Stimulated activated CD4-positive, alpha-beta T cell treated with anti-CD3 and anti-CD28 coated beads, Interleukin-4, amount 100 ng/mL, for 24 hours (primary cell): ENCODE measurements around the gene MAPKBP1.

Experiments
- DNase-seq: peaks from one replicate; pipeline ENCODE4 v3.0.0-alpha.2; 2020

The MAPKBP1 gene

DNA sequence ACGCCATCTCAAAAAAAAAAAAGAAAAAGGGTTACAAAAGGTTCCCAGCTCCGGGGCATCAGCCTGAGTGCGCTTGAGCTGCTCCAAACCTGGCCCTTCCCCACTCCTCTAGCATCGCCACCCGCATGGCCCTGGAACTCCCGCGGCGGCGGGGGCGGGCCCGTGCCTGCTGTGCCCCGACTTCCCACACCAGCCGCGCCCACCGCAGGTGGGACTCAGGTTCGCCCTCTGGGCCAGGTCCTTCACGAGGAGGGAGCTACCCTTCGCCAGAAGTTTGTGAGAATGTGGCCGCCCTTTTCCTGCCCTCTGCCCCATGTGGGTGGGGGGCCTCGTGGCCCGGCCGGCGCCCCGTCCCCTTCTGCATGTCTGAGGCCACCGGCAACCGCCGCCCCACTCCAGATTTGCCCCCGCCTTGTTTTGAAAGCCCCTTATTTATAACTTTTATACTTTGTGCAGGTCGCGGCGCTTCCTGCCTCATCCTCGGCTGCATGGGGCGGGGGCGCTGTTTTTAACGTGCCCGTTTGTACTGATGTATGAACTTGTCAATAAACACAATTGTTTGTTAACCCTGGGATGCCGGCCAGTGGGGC, 53.1 kb downstream of the MAPKBP1 start:
- peak; percentile 21 for DNase-seq

DNA sequence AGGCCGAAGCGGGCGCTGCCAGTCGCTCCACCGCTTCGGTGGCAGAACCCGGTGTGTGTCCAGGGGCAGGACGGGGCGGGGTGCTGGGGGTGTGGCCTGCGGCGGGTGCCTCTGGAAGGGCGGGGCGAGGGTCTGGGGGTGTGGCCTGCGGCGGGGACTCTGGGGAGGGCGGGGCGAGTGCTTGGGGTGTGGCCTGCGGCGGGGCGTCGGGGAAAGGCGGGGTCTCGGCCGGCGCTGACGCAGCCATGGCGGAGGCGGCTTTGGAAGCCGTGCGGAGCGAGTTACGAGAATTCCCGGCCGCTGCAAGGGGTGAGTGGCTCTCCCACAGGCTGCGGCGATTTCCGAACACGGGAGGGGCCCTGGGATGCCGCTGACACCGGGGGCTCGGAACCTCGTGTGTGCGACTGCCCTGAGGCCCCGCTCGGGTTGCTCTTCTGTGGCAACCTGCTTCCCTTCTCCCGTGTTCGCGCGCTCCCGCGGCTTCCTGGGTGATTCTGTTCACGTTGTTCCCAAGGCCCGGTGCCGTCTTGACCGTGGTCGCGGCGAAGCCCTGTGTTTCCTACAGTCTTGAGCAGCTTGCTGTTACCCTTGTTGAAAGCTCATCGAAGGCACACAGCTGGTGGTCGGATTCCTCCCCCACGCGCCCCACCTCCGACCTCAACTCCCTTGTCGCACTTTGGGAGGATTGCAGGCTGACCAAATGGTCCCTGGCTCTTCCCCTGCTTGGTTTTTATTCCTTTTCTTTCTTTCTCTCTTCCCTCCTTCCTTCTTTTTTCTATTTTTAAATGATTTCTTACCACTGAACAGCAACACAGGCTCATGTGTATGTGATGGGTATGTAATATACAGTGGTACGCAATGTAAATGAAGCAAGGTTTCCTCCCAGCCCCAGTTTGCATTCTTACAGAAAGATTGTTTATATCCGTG, 53.9 kb downstream of the MAPKBP1 start, which contains the start of gene JMJD7:
Gene JMJD7, plus strand, starts transcription at position 213 of the 927 bp plus-strand sequence. Its CDS starts 33 bp downstream, at position 246.
- DNase-seq = peak; percentile 96

DNA sequence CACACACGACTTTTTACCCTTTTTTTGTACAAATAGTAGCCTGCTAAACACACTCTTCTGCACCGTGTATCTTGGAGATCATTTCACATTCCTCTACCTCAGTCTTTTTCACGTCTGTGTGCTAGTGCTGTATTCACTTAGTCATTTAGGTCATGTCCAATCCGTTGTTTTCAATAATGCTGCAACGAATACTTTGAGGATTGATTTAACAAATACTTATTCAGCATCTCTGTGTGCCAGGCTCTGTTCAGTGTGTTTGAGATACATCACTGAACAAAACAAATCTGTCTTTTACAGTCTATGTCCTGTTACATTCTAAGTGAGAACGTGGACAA, 54.5 kb downstream of the MAPKBP1 start:
- no peak for DNase-seq

DNA sequence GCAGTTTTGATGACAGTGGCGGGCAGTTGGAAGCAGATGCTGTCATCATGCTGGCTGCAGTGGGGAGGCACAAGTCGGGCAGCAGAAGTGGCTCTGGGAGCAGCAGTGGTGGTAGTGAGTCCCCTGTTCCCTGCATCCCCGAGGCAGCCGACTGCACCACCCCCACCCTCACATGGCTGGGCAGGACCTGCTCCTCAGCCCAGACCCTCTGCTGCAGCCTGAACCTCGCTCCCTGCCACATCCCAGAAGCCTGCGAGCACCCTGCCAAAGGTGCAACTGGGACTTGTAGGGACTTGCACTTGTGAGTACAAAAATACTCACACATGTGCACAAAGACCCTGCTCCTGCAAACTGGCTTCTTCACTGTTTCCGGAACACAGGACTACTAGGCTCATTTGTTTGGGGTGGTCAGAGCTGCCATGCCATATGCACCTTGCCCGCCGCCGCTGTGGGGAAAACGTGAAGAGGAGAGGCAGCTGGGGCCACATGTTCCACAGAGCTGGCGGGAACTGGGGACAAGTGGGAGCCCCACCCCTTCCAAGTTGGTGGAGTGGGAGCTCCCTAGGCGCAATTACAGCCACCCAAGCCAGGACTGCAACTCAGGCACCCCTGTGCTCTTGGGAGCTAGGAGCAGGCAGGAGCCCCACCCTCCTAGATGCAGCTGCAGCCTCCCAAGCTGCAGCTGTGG, 55.8 kb downstream of the MAPKBP1 start:
- DNase-seq = no peak

DNA sequence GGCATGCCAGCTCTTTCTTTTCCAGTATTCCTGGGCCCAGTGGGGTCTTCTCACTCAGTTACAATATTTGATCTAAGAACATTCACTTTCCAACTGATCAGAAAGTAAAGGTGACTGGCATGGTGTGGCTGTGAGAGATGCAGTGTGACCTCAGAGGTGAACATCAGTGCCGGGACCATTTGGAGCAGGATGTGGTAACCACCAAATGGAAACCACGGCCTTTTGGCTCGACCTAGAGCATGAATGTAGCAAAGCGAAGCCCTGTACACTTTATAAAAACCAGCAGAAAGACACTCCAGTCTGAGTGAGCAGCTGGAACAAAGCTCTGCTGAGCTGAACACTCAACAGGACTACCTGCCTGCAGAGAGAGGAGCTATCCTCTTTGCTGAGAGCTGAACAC, 57.0 kb downstream of the MAPKBP1 start:
- peak; percentile 33 for DNase-seq

DNA sequence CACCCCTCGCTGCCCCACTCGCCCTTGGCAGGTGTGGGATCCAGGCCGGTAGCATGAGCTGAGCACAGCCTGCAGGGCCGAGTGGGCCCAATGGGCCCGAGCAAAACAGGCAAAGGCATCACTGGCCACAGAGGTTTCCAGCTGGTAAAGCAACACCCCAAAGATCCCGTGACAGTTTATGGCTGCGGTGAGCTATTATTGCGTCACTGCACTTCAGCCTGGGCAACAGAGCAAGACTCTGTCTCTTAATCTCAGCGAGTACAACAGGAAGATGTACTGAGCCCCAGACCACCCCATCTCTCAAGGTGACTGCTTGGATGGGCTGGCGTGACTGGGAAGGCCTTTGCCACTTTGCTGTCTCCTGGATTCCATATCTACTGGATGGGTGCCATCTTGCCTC, 57.9 kb downstream of the MAPKBP1 start:
- DNase-seq = no peak

DNA sequence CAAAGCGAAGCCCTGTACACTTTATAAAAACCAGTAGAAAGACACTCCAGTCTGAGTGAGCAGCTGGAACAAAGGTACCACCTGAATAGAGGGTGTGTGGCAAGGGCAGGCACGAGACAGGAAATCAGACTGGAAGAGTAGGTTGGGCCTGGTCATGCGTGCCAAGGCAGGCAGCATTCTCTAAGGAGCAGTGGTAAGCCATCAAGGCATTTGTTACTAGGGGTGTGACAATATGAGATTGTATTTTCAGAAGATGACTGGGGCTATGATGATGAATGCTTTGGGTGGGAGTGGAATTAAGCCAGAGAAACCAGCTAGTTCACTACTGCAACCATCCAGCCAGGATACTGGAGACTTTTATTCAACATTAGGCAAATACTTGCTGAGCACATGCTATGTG, 58.6 kb downstream of the MAPKBP1 start:
- DNase-seq = peak; percentile 8

DNA sequence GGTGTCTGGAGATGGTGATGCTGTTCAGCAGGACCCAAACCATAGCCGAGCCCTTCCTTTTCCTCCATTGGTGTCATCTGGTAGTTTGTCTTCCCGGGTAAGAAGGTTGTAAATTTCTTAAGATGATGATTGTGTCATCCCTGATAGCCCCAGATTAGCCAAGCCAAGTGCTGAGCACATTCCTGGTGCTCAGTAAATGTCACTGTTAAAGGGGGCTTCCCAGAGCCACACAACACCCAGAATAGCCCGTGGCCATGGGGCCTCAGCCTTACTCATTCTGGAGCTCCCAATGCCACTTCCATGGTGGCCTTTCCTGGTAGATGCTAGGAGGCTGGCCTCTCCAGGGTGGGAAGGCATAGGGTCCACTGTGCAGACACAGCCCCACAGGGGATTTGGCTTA, 59.8 kb downstream of the MAPKBP1 start:
- no peak for DNase-seq

DNA sequence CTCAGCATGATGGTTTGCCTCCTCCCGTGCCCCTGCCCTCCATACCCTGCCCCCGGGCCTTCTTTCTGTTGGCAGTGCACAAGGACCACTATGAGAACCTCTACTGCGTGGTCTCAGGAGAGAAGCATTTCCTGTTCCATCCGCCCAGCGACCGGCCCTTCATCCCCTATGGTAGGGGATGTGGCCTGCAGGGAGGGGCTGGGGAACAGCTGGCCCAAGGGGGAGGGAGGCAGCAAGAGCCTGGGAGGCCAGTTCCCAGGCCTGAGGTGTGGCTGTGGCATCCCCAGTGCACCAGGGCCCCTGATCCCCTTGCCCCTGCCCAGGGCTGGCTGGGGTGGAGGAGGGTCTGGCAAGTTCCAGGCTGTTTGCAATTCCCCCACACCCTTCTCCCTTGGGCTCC, 61.8 kb downstream of the MAPKBP1 start:
- no peak for DNase-seq

DNA sequence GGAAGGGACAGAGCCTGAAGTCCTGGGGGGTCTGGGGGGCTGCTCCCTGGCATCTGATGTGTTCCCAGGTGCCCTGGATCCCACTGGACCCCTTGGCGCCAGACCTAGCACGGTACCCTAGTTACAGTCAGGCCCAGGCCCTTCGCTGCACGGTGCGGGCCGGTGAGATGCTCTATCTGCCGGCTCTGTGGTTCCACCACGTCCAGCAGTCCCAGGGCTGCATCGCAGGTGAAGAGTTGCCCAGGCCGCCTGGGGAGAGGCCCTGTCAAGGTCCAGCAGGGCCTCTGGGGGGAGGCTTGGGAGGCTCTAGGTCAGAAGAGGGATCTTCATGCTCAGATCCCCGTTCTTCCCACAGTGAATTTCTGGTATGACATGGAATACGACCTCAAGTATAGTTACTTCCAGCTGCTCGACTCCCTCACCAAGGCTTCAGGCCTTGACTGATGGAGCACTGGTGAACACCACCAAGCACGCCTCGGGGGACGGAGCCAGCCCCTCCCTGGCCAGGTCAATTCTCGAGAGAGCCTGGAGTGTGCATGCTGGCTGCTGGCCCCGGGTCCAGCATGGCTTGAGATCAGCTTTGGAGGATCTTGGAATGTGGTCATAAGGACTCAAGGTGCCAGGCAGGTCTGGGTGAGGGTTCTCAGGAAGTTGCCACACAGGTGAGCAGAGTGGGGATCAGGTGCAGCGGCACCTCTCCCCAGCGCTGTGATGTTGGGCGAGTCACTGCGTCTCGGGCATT, 62.6 kb downstream of the MAPKBP1 start:
- no peak for DNase-seq

DNA sequence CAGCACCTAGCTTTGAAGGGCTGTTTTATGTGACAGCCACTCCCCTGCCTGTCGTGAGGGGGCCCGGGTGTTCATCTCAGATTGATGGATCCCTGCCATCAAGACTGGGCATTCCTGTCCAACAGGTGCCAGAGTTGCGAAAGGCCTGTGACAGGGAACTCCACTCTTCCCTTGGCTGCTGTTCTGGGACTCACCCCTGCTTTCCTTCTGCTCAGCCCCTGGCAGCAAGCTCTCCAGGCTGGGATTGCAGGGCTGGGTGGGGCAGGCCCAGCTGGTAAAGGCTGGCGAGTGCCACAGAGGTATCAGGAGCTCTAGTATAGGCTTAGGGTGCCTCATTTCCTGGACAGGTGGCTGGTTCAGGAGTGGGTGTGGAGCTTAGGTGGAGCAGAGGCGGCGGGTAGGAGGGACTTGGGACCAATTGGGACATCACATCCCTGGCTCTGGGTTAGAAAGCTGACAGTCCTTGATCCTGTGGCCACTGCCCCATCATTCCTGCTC, 64.2 kb downstream of the MAPKBP1 start, which contains the start of gene PLA2G4B:
Gene PLA2G4B, plus strand, starts transcription at position 448 of the 498 bp plus-strand sequence. CDS start 67 bp downstream, outside the sequence.
- DNase-seq = no peak

DNA sequence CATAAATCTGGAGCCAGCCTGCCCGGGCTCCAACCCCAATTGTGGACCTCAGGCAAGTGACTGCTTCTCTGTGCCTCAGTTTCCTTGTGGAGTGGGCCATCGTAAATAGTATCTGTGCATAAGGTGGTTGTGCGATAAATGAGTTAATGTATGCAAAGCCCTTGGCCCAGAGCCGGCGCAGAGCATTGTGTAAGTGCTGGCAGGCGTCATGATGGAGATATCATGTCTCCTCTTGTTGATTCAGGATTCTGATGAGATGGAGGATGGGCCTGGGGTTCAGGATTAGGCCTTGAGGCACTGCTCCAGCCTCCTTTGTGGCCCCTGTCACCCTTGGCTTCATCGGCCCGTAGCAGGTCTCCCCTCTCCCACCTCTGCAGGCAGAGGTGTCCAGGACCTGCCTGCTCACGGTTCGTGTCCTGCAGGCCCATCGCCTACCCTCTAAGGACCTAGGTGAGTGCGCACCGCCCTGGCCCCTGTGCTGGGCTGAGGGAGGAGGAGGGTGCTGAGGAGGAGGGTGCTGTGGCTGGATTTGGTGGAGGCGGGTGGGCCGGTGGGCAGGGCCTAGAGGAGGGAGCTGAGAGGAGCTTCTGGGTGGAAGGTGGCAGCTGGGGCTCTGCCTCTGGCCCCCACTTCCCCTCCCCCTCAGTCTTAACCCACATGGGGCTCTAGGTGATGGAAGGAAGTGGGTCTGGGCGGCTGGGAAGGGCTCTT, 65.7 kb downstream of the MAPKBP1 start:
- no peak for DNase-seq

DNA sequence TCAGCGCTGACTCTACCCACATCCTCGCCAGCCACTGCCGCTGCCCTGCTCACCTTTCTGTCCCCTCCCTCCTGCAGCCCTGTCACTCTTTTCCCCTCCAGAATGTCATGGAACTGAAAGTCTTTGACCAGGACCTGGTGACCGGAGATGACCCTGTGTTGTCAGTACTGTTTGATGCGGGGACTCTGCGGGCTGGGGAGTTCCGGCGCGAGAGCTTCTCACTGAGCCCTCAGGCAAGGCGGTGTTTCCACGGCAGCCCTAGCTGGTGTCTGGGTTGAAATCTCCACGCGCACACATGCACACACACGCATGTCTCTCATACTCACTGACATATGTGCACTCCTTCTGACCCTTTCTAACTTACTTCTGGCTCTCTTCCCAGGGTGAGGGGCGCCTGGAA, 66.4 kb downstream of the MAPKBP1 start:
- DNase-seq = no peak

DNA sequence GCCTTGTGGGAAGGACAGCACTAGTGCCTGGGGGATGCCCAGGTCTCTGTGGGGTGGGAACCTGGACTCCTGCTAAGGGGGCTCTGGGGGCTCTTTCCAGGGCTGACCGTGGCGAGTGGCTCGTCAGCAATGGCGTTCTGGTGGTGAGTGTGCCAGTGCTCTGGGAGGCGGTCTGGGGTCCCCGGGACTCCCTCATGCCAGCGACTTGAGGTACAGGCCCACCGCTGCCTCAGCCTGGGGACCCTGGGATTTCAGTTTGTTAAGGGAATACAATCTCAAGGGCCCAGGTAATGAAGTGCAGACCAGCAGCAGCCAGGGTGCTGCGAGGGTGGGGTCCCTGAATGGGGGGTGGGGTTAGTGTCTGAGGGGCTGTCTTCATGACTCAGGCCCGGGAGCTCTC, 66.8 kb downstream of the MAPKBP1 start:
- DNase-seq = no peak

DNA sequence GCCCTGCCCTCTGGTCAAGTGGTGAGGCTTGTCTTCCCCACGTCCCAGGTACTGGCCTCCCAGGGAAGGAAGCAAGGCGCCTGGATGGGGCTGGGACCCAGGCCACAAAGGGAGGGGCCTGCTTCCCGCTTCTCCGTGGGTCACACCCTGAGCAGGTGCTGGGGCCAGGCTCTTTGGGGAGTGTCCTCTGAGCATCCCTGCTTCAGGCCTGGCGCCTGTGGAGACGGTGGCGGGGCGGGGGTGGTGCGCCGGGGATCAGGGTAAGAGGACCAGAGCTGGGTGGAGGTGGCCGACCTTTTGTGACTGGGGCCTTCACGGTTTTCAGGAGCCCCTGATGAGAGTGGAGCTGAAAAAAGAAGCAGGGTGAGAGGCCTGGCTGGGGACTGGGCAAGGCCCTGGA, 67.9 kb downstream of the MAPKBP1 start:
- no peak for DNase-seq

DNA sequence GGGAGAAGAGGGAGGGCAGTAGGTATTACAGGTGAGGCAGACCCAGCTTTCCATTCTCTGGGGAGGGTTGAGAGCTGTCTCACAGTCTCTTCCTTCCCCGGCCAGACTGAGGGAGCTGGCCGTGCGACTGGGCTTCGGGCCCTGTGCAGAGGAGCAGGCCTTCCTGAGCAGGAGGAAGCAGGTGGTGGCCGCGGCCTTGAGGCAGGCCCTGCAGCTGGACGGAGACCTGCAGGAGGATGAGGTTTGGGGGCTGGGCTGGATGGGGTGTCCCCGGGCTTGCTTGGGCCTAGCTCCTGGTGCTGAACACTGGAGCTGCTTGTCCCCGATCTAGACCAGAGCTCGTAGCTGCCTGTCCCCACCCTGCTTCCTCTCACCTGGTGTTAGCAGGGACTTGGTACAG, 69.3 kb downstream of the MAPKBP1 start:
- no peak for DNase-seq

DNA sequence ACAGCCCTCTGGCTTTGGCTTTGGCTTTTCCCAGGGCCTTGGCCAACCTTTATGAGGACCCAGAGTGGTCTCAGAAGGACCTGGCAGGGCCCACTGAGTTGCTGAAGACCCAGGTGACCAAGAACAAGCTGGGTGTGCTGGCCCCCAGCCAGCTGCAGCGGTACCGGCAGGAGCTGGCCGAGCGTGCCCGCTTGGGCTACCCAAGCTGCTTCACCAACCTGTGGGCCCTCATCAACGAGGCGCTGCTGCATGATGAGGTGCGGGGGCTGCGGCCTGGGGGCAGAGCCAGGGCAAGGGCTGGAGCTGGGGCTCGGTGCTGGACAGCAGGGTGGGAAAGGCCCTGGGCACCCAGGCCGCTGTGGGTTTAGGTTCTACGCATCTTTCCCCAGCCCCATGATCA, 70.5 kb downstream of the MAPKBP1 start:
- DNase-seq = no peak

DNA sequence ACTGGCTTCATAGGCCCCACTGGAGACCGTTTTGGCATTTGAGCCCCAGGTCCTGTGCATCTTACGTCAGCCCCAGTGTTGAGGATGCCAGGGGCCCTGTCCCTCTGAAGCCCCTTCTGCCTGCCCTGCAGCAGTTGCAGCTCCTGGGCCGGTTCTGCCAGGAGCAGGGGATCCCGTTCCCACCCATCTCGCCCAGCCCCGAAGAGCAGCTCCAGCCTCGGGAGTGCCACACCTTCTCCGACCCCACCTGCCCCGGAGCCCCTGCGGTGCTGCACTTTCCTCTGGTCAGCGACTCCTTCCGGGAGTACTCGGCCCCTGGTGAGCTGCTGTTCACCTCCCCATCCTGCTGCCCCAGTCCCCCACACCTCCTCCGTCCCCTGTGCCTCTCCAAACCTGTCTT, 72.9 kb downstream of the MAPKBP1 start:
- DNase-seq = no peak

DNA sequence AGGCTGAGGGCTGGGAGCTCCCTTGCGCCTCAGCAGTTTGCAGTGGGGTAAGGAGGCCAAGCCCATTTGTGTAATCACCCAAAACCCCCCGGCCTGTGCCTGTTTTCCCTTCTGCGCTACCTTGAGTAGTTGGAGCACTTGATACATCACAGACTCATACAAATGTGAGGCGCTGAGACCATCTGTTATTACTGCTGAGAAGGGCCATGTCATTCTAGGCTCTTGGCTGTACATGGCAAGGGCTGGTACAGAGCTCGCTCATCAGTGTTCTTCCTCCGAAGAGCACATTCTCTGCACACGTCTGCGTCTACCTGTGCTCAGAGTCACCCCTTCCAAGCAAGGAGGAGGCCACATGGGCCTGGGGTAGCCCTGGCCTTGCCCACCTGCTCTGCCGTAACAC, 73.7 kb downstream of the MAPKBP1 start:
- DNase-seq = no peak

DNA sequence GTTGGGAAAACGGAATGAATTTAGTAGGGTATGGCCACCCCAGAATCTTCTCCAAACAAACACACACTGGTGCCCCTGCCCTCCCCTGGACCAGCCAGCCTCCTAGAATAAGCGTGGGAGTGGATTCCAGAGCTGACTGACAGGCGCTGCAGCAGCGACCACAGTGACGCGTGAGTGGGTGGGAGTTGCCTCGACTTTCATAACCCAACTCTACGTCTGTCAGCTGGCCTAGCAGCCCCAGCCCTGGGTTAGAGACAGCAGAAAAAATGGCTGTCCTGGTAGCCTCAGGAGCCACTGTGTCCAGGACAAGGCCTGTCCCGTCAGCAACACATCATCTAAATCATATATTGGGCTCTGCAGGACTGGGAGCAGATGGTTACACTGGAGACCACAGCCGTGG, 74.3 kb downstream of the MAPKBP1 start:
- peak; percentile 46 for DNase-seq

DNA sequence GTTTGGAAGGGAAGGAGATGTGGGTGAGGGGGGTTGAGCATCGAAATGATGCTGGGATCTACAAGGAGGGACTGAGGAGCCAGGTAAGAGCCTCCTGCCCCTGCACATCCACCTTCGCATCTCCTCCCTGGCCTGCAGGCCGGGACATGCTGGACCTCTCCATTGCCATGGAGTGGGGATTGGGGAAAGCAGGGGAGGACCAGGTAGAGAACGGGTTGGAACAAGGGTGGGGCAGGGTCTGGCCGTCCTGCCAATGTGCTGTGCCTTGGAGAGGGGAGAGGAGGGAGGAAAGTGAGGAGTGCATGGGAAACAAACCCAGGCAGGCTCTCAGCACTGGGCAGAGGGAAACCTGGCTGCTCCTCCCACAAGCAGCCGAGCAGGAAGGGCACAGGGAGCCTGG, 74.9 kb downstream of the MAPKBP1 start:
- no peak for DNase-seq

DNA sequence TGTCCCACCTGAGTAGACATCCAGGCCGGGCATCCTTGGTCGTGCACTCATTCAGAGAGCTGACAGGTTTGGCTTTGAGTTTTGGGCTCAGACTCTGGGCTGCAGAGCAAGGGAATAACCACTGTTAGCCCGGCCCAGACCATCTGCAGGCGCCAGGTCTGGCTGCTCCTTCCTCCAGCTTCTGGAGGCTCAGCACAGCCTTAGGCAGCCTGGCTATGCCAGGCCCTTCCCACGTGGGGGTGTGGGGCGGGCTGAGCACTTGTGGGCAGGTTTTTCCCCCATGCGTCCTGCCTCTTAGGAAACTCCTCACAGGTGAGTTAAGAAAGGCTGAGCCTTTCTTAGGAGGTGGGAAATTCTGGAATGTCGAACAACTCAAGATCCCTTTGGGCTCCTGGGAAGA, 75.6 kb downstream of the MAPKBP1 start:
- DNase-seq = no peak
